Measurements from ENCODE around the gene SRM. TPM values are rescaled to one million over a fixed set of nuclear protein-coding genes. Genes with fewer than 3 reads are reported as not detected.
A peak's percentile ranks its signal among the peaks of the same experiment; 100 is the strongest.

The SRM gene
- total and polyA plus RNA-seq, 2 of the 13 experiments (the other 11 are each of a cell fraction or from before 2014, with no cell fraction given), result 27.9 to 31.8 TPM

DNA sequence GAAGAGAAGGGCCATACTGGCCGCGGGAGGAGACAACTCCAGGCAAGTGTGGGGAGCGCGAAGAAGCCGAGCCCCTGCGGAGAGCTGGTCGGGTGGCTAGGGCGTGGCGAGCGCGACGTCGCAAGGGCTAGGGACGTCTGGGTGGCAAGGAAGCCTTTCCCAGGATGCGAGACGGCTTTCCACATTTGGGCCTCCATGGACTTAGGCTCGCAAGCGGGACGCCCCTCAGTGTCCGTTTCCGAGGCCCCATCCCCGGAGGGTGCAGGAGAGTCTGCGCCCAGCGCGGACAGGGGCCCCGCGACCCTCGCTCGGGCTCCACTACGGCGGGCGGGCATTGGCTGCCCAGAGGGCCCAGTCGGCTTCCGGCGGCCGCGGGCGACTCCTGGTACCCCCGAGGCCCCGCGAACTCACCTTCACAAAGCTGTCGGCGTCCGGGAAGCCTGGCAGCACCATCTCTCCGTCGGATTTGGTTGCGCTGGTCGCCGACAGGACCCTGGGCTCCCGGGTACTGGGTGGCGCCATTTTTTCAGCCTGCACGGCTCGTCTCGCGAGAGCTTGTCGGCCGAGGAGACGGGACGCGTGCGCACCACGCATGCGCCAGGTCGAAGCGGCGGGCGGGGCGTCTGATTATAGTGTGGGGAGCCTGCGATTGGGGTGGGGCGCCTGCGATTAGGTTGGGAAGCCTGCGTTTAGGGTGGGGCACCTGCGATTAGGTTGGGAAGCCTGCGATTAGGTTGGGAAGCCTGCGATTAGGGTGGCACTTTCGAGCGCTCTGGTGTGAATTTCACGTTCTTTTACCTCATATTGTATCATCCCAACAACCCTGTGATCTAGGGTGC lies 39.7 kb upstream of the SRM start, which contains the start of gene EXOSC10 (continued):
- TF ChIP-seq, protein P1, sequence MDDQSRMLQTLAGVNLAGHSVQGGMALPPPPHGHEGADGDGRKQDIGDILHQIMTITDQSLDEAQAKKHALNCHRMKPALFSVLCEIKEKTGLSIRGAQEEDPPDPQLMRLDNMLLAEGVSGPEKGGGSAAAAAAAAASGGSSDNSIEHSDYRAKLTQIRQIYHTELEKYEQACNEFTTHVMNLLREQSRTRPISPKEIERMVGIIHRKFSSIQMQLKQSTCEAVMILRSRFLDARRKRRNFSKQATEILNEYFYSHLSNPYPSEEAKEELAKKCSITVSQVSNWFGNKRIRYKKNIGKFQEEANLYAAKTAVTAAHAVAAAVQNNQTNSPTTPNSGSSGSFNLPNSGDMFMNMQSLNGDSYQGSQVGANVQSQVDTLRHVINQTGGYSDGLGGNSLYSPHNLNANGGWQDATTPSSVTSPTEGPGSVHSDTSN (CRISPR knock-in tag; IDR thresholded peaks at IDR 0.05; ENCODE audit: borderline replicate concordance), result no peak
- TF ChIP-seq ZNF33B (CRISPR knock-in tag; IDR thresholded peaks at IDR 0.05) (no peak), ZNF263 (CRISPR knock-in tag; IDR thresholded peaks at IDR 0.05) (peak; percentile 56), SNAPC2 (CRISPR knock-in tag; IDR thresholded peaks at IDR 0.05) (no peak), ZNF703 (CRISPR knock-in tag; IDR thresholded peaks at IDR 0.05; ENCODE audit: borderline replicate concordance) (no peak), ZNF746 (CRISPR knock-in tag; IDR thresholded peaks at IDR 0.05) (no peak), ZFX (CRISPR knock-in tag; IDR thresholded peaks at IDR 0.05; ENCODE audit: low read depth) (peak; percentile 90), MLX (CRISPR knock-in tag; IDR thresholded peaks at IDR 0.05) (no peak), ZNF354B (CRISPR knock-in tag; IDR thresholded peaks at IDR 0.05) (no peak), ZNF225 (CRISPR knock-in tag; IDR thresholded peaks at IDR 0.05) (no peak; the same call in 1 of the 2 replicates), ZKSCAN1 (IDR thresholded peaks at IDR 0.05; ENCODE audit: low read length) (no peak), GLMP (CRISPR knock-in tag; IDR thresholded peaks at IDR 0.05; ENCODE audit: borderline replicate concordance) (no peak)
- TF ChIP-seq, protein P2, sequence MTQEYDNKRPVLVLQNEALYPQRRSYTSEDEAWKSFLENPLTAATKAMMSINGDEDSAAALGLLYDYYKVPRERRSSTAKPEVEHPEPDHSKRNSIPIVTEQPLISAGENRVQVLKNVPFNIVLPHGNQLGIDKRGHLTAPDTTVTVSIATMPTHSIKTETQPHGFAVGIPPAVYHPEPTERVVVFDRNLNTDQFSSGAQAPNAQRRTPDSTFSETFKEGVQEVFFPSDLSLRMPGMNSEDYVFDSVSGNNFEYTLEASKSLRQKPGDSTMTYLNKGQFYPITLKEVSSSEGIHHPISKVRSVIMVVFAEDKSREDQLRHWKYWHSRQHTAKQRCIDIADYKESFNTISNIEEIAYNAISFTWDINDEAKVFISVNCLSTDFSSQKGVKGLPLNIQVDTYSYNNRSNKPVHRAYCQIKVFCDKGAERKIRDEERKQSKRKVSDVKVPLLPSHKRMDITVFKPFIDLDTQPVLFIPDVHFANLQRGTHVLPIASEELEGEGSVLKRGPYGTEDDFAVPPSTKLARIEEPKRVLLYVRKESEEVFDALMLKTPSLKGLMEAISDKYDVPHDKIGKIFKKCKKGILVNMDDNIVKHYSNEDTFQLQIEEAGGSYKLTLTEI (CRISPR knock-in tag; conservative IDR thresholded peaks at IDR 0.05), result no peak
- TF ChIP-seq, protein P3, sequence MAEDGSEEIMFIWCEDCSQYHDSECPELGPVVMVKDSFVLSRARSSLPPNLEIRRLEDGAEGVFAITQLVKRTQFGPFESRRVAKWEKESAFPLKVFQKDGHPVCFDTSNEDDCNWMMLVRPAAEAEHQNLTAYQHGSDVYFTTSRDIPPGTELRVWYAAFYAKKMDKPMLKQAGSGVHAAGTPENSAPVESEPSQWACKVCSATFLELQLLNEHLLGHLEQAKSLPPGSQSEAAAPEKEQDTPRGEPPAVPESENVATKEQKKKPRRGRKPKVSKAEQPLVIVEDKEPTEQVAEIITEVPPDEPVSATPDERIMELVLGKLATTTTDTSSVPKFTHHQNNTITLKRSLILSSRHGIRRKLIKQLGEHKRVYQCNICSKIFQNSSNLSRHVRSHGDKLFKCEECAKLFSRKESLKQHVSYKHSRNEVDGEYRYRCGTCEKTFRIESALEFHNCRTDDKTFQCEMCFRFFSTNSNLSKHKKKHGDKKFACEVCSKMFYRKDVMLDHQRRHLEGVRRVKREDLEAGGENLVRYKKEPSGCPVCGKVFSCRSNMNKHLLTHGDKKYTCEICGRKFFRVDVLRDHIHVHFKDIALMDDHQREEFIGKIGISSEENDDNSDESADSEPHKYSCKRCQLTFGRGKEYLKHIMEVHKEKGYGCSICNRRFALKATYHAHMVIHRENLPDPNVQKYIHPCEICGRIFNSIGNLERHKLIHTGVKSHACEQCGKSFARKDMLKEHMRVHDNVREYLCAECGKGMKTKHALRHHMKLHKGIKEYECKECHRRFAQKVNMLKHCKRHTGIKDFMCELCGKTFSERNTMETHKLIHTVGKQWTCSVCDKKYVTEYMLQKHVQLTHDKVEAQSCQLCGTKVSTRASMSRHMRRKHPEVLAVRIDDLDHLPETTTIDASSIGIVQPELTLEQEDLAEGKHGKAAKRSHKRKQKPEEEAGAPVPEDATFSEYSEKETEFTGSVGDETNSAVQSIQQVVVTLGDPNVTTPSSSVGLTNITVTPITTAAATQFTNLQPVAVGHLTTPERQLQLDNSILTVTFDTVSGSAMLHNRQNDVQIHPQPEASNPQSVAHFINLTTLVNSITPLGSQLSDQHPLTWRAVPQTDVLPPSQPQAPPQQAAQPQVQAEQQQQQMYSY (CRISPR knock-in tag; IDR thresholded peaks at IDR 0.05), result peak; percentile 69; the same call in 1 of the 2 replicates
- TF ChIP-seq, protein P4, sequence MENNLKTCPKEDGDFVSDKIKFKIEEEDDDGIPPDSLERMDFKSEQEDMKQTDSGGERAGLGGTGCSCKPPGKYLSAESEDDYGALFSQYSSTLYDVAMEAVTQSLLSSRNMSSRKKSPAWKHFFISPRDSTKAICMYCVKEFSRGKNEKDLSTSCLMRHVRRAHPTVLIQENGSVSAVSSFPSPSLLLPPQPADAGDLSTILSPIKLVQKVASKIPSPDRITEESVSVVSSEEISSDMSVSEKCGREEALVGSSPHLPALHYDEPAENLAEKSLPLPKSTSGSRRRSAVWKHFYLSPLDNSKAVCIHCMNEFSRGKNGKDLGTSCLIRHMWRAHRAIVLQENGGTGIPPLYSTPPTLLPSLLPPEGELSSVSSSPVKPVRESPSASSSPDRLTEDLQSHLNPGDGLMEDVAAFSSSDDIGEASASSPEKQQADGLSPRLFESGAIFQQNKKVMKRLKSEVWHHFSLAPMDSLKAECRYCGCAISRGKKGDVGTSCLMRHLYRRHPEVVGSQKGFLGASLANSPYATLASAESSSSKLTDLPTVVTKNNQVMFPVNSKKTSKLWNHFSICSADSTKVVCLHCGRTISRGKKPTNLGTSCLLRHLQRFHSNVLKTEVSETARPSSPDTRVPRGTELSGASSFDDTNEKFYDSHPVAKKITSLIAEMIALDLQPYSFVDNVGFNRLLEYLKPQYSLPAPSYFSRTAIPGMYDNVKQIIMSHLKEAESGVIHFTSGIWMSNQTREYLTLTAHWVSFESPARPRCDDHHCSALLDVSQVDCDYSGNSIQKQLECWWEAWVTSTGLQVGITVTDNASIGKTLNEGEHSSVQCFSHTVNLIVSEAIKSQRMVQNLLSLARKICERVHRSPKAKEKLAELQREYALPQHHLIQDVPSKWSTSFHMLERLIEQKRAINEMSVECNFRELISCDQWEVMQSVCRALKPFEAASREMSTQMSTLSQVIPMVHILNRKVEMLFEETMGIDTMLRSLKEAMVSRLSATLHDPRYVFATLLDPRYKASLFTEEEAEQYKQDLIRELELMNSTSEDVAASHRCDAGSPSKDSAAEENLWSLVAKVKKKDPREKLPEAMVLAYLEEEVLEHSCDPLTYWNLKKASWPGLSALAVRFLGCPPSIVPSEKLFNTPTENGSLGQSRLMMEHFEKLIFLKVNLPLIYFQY (CRISPR knock-in tag; IDR thresholded peaks at IDR 0.05; ENCODE audit: borderline replicate concordance), result 0 out of 2 replicates have a peak, but pooled peaks have one; percentile 34
